HG02943 (cell line): ENCODE data around the gene SMARCD3.

Experiments used
- ATAC-seq: cut with Tn5 transposase; IDR thresholded peaks from one replicate; pipeline ENCODE4 v1.9.1; 2021; ENCODE audit warnings: mild to moderate bottlenecking, low read depth, moderate library complexity; ENCODE audit not compliant: unreplicated experiment

SMARCD3 gene

DNA sequence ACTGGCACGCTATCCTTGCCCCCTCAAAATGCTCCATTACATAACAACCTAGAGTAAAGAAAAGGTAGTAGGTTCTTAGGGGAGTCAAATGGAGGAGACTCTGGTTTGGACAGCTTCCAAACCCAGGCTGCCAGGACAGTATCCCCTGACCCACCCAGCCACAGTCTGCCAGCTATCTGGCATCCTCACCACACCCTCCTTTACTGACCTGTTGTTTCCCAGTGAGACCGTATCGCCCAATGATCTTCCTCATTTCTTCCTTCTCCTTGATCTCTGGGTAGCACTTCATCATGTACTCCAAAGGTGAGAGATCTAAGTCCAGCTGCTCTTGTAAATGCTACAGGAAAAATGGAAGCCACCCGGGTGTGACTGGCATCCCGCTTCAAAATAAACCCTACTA lies 33.1 kb downstream of the SMARCD3 start:
- no peak for ATAC-seq

DNA sequence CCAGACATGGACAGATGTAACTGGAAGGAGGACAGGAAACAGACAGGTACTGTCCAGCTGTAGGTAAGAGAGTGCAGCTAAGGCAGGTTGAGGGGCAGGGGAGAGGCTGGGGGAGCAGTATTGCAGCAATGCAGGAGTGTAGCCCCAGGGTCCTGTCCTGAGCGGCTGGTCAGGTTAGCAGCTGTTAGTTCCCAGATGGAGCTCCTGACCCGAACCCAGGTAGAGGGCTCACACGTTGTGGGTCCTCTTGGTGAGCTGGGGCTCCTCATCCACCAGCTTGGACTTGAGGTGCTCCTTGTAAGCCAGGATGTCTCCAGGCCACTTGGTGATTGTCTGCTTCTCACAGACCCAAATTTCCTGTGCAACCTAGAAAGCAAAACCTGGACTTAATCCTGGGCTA lies 34.7 kb downstream of the SMARCD3 start:
- no peak for ATAC-seq

DNA sequence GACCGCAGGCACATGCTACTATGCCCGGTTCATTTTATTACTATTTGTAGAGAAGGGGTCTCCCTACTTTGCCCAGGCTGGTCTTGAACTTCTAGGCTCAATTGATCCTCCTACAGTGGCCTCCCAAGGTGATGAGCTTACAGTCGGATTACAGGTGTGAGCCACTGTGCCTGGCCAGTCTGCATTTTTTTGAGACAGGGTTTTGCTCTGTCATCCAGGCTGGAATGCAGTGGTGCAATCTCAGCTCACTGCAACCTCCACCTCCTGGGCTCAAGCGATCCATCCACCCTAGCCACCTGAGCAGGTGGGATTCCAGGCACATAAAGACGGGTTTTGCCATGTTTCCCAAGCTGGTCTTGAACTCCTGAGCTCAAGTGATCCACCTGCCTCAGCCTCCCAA lies 35.9 kb downstream of the SMARCD3 start:
- ATAC-seq = no peak

DNA sequence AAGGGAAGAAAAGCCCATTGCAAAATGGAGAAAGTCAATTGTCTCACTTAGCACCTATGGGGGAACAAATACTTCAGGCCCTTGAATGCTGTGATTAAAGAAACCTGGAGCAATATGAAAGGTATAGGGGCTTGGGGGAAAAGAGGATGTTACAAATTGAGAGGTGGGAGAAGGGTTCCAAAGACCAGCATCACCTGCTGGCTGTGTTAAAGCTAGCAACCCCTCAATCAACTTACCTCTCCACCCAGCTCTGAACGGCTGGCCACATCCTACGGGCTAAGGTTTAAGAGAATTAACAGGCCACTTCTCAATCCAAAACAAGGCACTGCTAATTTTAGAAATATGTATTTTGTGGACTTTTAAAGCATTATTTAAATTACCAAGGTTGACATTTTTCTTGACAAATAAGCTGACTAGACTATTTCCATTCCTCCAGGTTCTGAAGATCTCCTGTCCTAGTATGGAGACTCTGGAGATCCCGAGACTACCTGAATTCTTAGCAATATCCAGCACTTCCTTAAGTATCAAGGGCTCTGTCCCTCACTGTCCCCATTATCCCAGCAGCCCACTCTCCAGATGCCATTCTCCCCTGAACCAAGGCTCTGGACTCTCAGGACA lies 37.2 kb downstream of the SMARCD3 start:
- ATAC-seq = no peak

DNA sequence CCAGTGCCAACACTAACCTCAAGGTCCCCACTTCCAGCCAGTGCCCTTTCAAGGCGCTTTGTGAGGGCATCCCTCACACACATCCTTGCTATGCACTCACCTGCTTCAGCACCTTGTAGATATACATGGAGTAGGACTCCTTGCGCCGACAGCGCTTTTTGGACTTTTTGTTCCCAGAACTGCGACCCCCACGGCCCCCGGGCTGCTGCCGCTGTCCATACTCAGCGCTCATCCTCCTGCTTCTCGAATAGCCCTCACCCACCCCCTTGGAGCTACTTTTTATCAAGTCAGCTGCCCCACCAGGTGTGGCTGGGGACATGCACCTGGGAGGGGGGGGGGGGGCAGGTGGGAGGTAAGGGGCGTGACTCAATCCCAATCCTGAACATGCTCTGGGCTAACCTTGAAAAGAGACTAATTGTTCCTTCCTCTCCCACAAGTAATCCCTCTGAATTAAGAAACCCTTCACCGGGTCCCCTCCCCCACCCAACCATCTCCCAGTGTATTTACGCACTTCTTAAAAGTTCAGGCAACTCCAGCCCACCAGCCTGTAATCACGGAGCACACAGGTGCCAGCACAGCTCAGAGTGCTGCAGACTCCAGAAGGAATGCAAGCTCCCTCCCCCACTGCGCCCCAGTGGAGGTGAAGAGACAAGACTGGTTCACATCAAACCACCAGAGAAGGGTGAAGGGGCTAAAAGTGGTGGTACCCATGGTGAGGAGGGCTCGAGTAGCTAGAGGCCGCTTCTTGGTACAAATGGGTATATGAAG lies 38.2 kb downstream of the SMARCD3 start, which contains the start of gene H2BK1:
H2BK1 (minus strand) TSS at position 402 of the 768 bp plus-strand sequence; CDS start at position 232, 170 bp downstream.
- no peak for ATAC-seq

DNA sequence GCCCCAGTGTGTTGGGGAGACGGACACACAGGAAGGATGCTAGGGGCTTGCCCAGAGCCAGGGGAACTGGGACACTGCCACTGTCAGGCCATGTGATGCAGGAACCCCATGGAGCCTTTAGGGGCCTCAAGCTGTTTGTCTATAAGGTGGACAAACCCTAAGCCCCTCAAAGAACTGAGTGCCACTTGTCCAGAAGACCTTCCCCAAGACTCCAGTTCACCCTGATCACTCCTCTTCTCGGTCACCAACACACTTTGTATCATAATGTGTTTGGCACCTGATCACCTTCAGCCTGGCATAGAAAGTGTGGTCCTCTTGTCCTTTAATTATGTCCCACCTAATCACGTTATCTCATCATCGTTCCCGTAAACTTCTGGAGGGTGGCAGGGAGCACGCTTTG lies 38.9 kb downstream of the SMARCD3 start:
- ATAC-seq = no peak

DNA sequence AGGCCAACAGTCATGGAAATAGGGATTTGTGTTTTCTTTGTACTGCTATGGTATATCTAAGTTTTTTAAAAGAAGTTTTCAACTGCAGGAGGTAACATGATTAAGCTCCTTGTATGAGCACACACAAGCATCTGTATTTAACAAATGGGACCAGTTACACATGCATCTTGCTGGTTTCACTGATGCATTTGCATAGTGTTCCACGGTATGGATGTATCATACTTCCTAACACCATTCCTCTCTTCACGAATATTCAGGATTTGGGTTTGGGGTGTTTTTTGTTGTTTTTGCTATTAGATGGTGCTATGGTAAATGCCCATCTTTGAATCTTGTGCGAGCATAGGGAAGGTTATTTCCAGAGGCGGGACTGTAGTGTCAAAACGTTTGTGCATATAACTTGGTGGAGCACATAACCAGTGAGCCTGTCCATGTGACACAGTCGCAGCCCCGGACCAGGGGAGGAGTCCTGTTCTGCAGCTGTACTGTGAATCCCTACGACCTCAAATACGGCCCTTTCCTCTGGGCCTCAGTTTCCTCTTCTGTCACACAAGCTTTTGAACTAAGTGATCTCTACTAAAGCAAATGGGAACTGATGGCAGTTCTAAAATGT lies 40.1 kb downstream of the SMARCD3 start:
- no peak for ATAC-seq

DNA sequence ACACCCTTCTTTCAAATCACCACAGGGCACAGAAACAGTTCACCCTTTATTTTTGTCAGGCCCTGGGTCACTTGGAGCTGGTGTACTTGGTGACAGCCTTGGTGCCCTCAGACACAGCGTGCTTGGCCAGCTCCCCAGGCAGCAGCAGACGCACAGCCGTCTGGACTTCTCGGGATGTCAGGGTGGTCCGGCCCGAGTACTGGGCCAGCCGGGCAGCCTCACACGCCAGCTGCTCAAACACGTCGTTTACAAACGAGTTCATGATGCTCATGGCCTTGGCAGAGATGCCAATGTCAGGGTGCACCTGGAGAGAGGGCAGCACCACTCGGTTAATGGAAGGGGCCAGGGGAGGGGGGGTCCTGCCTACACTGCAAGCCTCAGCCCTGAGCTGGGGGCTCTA lies 40.7 kb downstream of the SMARCD3 start:
- no peak for ATAC-seq

DNA sequence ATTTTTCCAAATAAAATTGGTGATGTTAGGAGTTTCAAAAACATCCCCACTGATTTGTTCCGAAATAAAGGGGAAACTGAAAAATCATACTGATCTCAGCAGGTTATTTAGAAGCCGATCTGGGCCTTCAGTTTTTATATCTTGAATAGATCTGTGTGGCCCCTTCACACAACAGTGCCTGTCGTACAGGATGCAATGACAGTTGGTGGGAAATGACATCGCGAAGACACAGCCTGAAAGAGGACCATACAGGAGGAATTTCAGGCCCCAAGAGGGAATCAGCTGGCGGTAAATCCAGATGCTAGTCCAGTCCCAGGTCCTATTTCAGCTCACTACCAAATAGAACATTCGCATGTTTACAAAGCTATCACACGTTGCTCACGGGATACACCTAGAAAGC lies 41.2 kb downstream of the SMARCD3 start:
- no peak for ATAC-seq

DNA sequence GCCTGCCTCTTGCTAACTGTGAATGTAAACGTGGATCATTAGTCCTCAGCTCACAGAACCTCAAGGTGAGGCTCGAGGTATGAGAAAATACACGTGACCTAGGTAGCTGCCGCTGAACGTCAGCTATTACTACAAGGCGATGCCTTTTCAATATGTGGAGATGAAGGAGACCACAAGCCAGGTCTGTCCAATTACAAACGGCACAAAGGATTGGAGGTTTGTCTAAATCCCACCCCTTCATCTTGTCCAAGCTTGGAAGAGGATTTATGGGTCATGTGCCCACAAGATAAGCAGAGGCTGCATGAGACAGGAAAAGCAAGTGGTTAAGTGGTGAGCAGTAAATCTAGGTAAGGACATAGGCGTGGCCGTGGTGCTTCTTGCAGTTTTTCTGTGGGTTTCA lies 41.6 kb downstream of the SMARCD3 start:
- no peak for ATAC-seq

DNA sequence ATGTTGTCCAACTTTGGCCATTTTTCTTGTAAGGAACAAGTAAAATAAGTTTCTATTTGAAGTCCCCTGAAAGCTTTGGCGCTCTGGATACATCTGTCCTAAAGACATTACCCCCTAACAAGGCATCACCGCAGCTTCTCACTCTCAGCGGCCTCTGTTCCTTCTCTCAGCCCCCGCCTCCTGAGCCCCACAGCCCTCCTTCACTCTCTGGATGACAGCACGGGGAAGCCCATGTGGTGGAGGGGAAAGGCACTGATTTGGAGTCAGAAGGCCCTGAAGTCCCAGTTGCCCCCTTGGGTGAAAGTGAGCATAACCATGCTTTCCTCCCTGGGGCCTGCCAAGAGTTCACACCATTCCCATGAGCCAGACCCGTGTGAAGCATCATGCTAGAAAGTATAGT lies 42.8 kb downstream of the SMARCD3 start:
- no peak for ATAC-seq

DNA sequence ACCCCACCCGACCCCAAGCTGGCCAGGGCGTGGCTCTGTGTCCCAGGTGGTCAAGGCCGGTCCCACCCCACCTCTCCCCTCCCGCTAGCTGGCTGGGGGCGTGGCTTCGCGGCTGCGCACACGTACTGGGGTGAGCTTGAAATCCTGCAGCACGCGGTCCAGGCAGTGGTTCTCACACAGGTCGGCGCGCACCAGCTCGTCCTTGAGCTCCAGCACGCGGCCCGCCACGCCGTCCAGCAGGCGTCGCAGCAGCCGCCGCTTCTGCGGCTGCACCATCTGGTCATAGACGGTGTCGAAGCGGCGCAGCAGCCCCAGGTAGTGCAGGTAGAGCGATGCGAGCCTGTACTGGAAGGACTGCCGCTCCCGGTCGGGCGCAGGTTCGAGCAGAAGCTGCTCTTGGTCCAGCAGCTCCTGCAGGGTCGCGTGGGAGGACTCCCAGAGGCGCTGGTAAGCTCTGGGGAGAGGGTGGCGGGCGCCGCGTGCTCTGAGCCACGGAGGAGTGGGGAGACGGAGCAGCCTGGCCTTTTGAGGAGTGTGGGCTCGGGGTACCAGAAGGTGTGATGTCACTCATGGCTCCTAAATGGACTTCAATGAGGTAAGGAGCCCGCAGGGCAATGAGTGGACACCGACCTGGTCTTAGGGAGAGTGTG lies 44.0 kb downstream of the SMARCD3 start:
- ATAC-seq = no peak

DNA sequence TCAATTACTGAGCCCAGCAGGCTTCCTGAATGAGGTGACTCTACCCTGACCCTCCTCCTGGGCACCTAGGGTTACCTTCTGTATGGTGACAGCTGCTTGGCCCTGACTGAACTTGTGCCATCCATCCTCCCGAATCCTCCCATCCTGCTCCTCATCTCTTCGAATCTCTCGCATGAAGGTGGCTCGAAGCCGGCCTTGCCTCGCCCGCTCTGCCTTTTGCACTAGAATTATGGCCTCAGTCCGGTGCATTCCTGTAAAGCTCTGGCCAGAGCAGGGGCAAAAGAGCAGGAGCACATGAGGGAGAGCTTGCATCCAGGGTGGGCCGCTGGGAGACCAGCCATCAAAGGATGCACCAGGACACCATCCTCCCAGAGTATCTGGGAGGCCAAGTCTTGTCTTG lies 45.7 kb downstream of the SMARCD3 start:
- ATAC-seq = no peak

DNA sequence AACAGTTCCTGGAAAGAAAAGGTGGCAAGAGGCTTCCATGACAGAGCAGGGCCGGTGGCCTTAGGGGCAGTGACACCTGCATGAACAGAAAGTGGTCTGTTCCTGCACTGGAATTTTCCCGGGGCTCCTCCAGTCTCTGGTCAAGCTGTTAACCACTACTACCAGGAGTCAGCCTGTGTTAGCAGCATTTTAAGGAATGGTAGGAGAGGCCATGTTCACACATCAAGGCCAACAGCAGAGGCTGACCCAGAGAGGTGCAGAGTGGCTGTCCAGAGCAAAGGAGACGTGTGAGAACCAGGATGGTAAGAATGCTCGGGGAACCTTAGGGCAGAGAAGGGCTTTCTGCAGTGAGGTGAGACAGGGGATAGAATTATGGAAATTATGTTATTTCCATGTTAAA lies 46.7 kb downstream of the SMARCD3 start:
- ATAC-seq = no peak

DNA sequence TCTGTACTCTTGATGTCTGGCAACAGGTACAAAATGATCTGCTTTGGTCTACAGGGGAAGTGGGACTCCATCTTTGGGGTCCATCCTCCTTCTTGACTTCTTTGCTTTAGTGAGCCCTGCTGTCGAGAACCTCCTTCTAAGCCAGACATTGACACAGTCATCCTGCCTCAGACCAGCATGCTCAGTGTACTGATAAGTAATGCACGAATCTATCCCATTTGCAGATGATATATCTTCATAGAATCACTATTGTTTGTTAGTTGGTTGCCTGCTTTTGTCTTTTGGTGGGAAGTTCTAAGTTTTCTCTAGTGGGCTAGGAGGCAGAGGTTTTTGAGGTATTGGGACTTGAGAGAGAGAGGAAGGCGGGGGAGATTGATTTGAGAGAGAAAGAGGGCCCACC lies 47.1 kb downstream of the SMARCD3 start:
- no peak for ATAC-seq

DNA sequence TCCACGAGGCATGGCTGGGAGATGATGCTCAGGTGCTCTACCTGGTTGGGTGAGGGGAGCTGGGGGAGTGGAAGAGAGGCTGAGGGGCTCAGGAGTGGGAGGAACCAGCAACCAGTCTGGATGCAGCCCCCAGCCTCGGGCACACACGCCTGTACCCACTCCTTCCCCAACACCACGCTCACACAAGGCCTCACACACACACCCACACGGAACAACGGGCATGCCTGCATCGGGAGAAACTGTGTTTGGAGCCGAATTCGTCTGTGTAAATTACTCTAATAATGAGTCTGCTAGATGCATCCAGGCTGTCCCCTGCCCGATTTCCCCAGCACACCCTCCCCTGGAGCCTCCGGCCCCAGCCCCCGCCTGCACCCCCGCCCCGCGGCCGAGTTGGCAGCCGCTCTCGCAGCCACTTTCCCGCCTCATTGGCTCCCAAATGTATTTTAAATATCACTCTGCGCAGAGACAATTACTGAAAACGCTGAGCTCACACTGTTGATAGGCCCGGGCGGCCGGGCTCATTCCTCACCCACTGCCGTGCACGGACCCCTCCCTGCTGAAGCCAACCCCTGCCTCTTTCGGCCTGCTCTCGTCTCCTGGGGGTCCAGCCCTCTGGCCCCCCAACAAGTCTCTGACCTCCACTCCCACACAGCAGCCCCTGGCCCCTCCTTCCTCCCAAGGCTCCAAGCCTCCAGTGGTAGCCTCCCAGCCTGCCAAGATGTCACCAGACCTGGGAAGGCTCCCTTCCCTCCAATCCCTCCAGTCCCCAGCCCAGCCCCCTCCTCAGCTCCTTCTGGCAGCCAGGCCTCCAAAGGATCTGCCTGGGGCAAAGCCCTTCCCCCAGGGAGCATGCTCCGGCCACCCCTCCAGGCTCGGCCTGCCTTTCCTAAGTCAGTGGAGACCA lies 49.3 kb downstream of the SMARCD3 start:
- ATAC-seq = no peak

DNA sequence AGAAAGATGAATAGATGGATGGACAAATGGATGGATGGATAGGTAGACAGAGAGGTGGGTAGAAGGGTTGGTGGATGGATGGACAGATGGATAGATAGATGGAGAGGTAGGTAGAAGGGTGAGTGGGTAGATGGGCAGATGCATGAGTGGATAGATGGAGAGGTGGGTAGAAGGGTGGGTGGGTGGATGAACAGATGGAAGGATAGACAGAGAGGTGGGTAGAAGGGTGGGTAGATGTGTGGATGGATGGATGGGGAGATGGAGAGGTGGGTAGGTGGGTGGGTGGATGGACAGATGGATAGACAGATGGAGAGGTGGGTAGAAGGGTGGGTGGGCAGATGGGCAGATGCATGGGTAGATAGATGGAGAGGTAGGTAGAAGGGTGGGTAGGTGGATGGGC lies 50.6 kb downstream of the SMARCD3 start:
- ATAC-seq = no peak

DNA sequence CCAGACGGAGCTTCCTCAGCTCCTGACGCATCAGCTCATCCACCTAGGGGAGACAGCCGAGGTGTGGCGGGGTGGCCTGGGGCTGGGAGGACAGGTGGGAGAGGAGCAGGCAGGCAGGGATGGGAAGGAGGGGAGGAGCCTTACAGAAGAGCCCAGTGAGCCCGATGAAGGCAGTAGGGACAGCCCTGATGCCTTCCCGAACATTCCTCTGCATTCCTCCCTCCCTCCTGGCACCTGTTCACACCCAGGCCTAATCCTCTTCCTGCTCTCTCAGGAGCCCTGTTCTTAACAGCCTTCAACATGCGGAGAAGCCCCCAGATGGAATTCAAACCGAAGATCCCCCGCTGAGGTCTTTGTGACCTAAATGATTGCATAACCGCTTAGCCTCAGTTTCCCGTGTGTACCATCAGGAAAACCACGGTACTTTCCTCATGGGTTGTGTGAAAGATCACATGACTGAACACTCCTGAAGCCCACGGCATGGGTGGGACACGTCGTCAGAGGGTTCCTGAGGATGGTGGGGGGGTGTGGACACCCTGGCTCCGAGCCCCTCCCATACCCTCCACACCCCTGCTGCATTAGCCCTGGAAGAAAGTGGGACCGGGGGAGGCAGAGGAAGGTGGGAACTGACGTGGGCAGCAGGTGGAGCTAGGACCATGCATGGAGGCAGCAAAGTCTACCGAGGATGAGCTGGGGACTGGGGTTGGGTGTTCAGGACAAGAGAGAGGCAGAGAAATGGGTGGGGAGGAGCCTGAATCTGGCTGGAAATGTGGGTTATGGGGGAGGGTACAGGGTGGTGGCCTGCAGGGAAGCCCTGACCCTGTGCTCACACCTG lies 52.7 kb downstream of the SMARCD3 start:
- no peak for ATAC-seq

DNA sequence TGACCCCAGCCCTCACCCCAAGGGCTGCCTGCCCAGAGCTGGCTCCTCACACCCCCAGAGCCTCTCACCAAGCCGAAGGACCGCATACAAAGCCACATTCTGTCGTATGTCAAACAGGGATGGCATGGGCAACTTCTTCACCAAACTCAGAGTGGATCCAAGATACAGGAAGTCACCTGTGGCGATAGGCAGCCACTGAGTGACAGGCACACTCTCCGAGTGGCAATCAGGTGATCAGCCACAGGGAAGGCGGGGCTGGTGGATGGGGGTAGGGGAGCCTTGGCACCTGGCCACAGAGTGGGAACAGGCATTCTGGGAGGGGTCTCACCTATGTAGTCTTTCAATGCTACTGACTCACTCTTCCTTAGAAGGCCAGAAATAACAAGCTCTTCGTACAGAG lies 54.3 kb downstream of the SMARCD3 start:
- no peak for ATAC-seq
